Type B pancreatic cell (in vitro differentiated cells): Measurements from ENCODE around the gene STX8. TPM values are rescaled to one million over a fixed set of nuclear protein-coding genes. Genes with fewer than 3 reads are reported as not detected.

Experiments
- DNase-seq: peaks from one replicate; pipeline ENCODE4 v3.0.0; 2021; ENCODE audit warnings: mixed read lengths; ENCODE audit not compliant: unreplicated experiment; ENCODE audit errors: extremely low spot score
- H3K27ac Mint-ChIP-seq: 2 replicates; pipeline ENCODE4 v1.8.0; 2021; ENCODE audit warnings: mild to moderate bottlenecking, mixed read lengths
- H3K27me3 Mint-ChIP-seq: 2 replicates; pipeline ENCODE4 v1.8.0; 2021; ENCODE audit warnings: mixed read lengths
- H3K36me3 Mint-ChIP-seq: 2 replicates; pipeline ENCODE4 v1.8.0; 2021; ENCODE audit warnings: mixed read lengths
- H3K4me1 Mint-ChIP-seq: one replicate; pipeline ENCODE4 v1.8.0; 2021; ENCODE audit warnings: mixed read lengths; ENCODE audit not compliant: unreplicated experiment
- H3K4me3 Mint-ChIP-seq: 2 replicates; pipeline ENCODE4 v1.8.0; 2021; ENCODE audit warnings: mild to moderate bottlenecking, mixed read lengths
- H3K9me3 Mint-ChIP-seq: 2 replicates; pipeline ENCODE4 v1.8.0; 2021; ENCODE audit warnings: mixed read lengths
- CTCF ChIP-seq: fragments of 200-600 bp; sonication (generic); conservative IDR thresholded peaks from 2 replicates; pipeline ENCODE4 v1.5.0; 2021; ENCODE audit warnings: antibody characterized with exemption, mild to moderate bottlenecking
- total RNA-seq: library from RNA; stranded (reverse); gene quantifications from 2 replicates; pipeline ENCODE4 v1.2.1, GENCODE V29; 2021; ENCODE audit warnings: low replicate concordance

STX8 gene
- total RNA-seq, 1 donor from 2014 or later = 59.3 TPM

GRCh38 chr17:9274973-9275372 lies 300.6 kb downstream of the STX8 start:
- Mint-ChIP-seq H3K9me3 (no peaks in the 10 kb centered on the region), H3K4me3 (no peak overlapping the region), H3K27me3 (no peaks in the 10 kb centered on the region), H3K36me3 (peaks cover 4% of the 10 kb centered on the region), H3K4me1 (peaks cover 11% of the 10 kb centered on the region), H3K27ac (peak overlapping the region; percentile 15)
- TF ChIP-seq CTCF = no peak
- no peak for DNase-seq

- no peaks in the 10 kb centered on the region for H3K9me3 Mint-ChIP-seq
- H3K4me1 Mint-ChIP-seq = peaks cover 11% of the 10 kb centered on the region
- H3K4me3 Mint-ChIP-seq = no peak overlapping the region
- H3K27ac Mint-ChIP-seq = no peak overlapping the region
- peaks cover 4% of the 10 kb centered on the region for H3K36me3 Mint-ChIP-seq
- DNase-seq = no peak
- no peaks in the 10 kb centered on the region for H3K27me3 Mint-ChIP-seq
- no peak for TF ChIP-seq CTCF
These were observed 301.9 kb downstream of the STX8 start for GRCh38 chr17:9273428-9274391.

- Mint-ChIP-seq H3K27me3 (no peaks in the 10 kb centered on the region), H3K36me3 (peaks cover 4% of the 10 kb centered on the region), H3K9me3 (no peaks in the 10 kb centered on the region), H3K4me3 (no peak overlapping the region), H3K4me1 (peaks cover 11% of the 10 kb centered on the region), H3K27ac (no peak overlapping the region)
- DNase-seq = no peak
- TF ChIP-seq CTCF = no peak
These were observed 303.0 kb downstream of the STX8 start for GRCh38 chr17:9272501-9273200.

GRCh38 chr17:9271989-9272388 lies 303.6 kb downstream of the STX8 start:
- no peak for TF ChIP-seq CTCF
- no peaks in the 10 kb centered on the region for H3K27me3 Mint-ChIP-seq
- H3K27ac Mint-ChIP-seq = no peak overlapping the region
- no peak overlapping the region for H3K4me3 Mint-ChIP-seq
- H3K4me1 Mint-ChIP-seq = peaks cover 11% of the 10 kb centered on the region
- H3K36me3 Mint-ChIP-seq = peaks cover 4% of the 10 kb centered on the region
- no peak for DNase-seq
- no peaks in the 10 kb centered on the region for H3K9me3 Mint-ChIP-seq

GRCh38 chr17:9270921-9271320 lies 304.7 kb downstream of the STX8 start:
- DNase-seq = no peak
- Mint-ChIP-seq H3K36me3 (peaks cover 4% of the 10 kb centered on the region), H3K4me3 (no peak overlapping the region), H3K9me3 (no peaks in the 10 kb centered on the region), H3K27me3 (no peaks in the 10 kb centered on the region), H3K27ac (no peak overlapping the region), H3K4me1 (peaks cover 11% of the 10 kb centered on the region)
- no peak for TF ChIP-seq CTCF
